ENCODE data around the gene SLC22A5. TPM values are rescaled to one million over a fixed set of nuclear protein-coding genes. Genes with fewer than 3 reads are reported as not detected.

SLC22A5 gene
- polyA plus RNA-seq, 2 of the 4 experiments (the other 2 are of a cell fraction), result 27.4 to 35.3 TPM

DNA sequence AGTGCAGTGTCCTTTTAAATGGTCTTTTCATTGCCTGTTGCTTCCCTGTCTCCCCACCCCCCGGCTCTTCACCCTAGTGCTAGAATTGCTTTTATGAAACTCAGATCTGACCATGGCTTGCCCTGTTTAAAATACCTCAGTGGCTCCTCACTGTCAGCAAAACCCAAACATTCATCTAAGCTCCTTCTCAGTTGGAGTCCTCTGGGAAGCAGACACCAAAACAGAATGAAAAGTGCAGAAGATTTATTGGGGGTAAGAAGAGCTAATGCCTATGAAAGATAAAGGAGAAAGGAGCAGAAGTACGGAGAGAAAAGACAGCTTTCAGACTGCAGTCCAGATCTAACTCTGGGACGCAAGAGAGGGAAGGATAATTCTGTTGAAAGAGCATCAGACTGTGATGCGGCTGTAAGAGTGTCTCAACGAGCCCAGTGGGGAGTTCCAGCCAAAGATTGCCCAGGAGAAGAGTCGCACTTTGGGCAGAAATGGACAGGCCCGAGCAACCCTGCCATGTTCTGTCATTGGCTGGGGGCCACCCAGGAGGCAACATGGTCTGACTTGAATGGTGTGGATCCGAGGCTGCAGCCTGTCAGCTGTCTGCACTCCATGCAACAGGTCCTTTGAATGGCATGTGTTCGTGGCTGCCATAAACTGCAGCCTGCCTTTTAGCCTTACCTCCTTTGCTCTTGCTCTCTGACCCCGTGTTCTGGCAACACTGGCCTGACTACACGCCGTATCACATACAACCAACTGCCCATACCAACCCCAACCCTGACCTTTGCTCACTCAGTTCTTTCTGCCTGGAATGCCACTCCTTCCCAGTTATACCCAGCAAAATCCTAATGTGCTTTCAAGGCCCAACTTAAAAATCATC, 65.1 kb downstream of the SLC22A5 start:
- Histone ChIP-seq H3K4me2 (no peak overlapping the region), H3K9me3 (no peaks in the 10 kb centered on the region), H3K27ac (no peak overlapping the region), H3K4me1 (peaks cover 12% of the 10 kb centered on the region), H3K4me3 (no peak overlapping the region)
- ATAC-seq, result no peak
- DNase-seq (ENCODE audit: low read depth in 1 of 2, low spot score in 1 of 2), result no peak
- WGBS (ENCODE audit: missing lambda C conversion rate), result 73% methylated on average over 12 of the region's 12 CpGs
- TF ChIP-seq CBX2 (IDR thresholded peaks at IDR 0.05; ENCODE audit: borderline replicate concordance, low read depth), result no peak
- TF ChIP-seq HOXB5 (CRISPR knock-in tag; IDR thresholded peaks at IDR 0.05), result no peak
- TF ChIP-seq E2F6 (IDR thresholded peaks at IDR 0.05; ENCODE audit: borderline replicate concordance, low read depth), result no peak
- TF ChIP-seq ZNF302 (CRISPR knock-in tag; IDR thresholded peaks at IDR 0.05), result no peak
- no peak for TF ChIP-seq MYC (IDR thresholded peaks at IDR 0.05; ENCODE audit: borderline replicate concordance, low read length)
- no peak for TF ChIP-seq CHD4 (IDR thresholded peaks at IDR 0.05; ENCODE audit: borderline replicate concordance)
- TF ChIP-seq EHMT2 (IDR thresholded peaks at IDR 0.05; ENCODE audit: low read depth), result no peak
- TF ChIP-seq ZFP36 (IDR thresholded peaks at IDR 0.05; ENCODE audit: borderline replicate concordance, partially characterized antibody), result no peak
- TF ChIP-seq HMGXB4 (CRISPR knock-in tag; IDR thresholded peaks at IDR 0.05; ENCODE audit: borderline replicate concordance), result no peak
- TF ChIP-seq, protein P1, sequence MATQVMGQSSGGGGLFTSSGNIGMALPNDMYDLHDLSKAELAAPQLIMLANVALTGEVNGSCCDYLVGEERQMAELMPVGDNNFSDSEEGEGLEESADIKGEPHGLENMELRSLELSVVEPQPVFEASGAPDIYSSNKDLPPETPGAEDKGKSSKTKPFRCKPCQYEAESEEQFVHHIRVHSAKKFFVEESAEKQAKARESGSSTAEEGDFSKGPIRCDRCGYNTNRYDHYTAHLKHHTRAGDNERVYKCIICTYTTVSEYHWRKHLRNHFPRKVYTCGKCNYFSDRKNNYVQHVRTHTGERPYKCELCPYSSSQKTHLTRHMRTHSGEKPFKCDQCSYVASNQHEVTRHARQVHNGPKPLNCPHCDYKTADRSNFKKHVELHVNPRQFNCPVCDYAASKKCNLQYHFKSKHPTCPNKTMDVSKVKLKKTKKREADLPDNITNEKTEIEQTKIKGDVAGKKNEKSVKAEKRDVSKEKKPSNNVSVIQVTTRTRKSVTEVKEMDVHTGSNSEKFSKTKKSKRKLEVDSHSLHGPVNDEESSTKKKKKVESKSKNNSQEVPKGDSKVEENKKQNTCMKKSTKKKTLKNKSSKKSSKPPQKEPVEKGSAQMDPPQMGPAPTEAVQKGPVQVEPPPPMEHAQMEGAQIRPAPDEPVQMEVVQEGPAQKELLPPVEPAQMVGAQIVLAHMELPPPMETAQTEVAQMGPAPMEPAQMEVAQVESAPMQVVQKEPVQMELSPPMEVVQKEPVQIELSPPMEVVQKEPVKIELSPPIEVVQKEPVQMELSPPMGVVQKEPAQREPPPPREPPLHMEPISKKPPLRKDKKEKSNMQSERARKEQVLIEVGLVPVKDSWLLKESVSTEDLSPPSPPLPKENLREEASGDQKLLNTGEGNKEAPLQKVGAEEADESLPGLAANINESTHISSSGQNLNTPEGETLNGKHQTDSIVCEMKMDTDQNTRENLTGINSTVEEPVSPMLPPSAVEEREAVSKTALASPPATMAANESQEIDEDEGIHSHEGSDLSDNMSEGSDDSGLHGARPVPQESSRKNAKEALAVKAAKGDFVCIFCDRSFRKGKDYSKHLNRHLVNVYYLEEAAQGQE (IDR thresholded peaks at IDR 0.05), result no peak
- TF ChIP-seq PHF8 (IDR thresholded peaks at IDR 0.05; ENCODE audit: borderline replicate concordance, low read depth), result no peak
- TF ChIP-seq MAZ (IDR thresholded peaks at IDR 0.05; ENCODE audit: borderline replicate concordance, low read depth, low read length), result no peak
- TF ChIP-seq USF2 (IDR thresholded peaks at IDR 0.05), result no peak
- no peak for TF ChIP-seq RNF2 (IDR thresholded peaks at IDR 0.05; ENCODE audit: borderline replicate concordance, low read depth)
- FAIRE-seq, result no peak
- CTCF ChIA-PET, result interaction anchor here (0.8 to 2.9 kb wide), 2 partner anchors 10 to 790 kb away, joined by 3 to 11 read pairs; no protein-coding TSS in a partner anchor
- POLR2A ChIA-PET, result no interaction called here

DNA sequence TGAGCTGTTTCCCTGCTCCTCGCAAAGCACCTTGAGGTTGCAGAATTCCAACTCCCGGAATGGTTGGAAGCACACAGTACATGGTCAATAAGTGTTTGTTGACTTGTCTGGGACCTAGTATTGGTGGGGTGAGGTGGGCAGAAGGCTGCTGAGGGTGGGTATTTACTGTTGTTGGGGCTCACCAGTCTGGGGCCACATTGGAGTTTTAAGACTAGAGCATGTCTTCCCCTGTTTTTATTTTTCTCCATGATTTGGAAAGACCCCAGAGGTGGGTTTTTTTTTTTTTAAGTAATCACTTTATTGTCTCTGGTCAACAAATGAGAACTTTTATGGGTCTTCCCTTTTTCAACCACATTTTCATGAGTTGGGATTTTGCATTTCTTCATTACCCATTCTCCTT, 65.9 kb downstream of the SLC22A5 start:
- POLR2A ChIA-PET, result no interaction called here
- no peak for TF ChIP-seq HEYL (CRISPR knock-in tag; IDR thresholded peaks at IDR 0.05)
- TF ChIP-seq JUNB (IDR thresholded peaks at IDR 0.05), result no peak
- no peak for TF ChIP-seq RCOR1 (IDR thresholded peaks at IDR 0.05; ENCODE audit: low read depth, low read length)
- TF ChIP-seq ZSCAN20 (CRISPR knock-in tag; IDR thresholded peaks at IDR 0.05), result no peak
- TF ChIP-seq POLR2A (IDR thresholded peaks at IDR 0.05; ENCODE audit: low read length), result no peak
- no peak for TF ChIP-seq USF2 (IDR thresholded peaks at IDR 0.05)
- TF ChIP-seq CHD4 (IDR thresholded peaks at IDR 0.05; ENCODE audit: borderline replicate concordance), result no peak
- no peak for TF ChIP-seq ZFP36 (IDR thresholded peaks at IDR 0.05; ENCODE audit: borderline replicate concordance, partially characterized antibody)
- no peak for TF ChIP-seq PHF8 (IDR thresholded peaks at IDR 0.05; ENCODE audit: borderline replicate concordance, low read depth)
- TF ChIP-seq NR3C1 (IDR thresholded peaks at IDR 0.05), result no peak
- 93% methylated on average over 2 of the region's 2 CpGs for WGBS (ENCODE audit: missing lambda C conversion rate)

More for the DNA sequence above, 65.9 kb downstream of the SLC22A5 start:
- Histone ChIP-seq H3K27ac (no peak overlapping the region), H3K4me3 (no peak overlapping the region), H3K9me3 (no peaks in the 10 kb centered on the region), H3K4me1 (peaks cover 9% of the 10 kb centered on the region; the same call in 2 of the 3 replicates), H3K4me2 (no peak overlapping the region)
- no peak for FAIRE-seq
- CTCF ChIA-PET, result interaction anchor here (1.1 to 2.9 kb wide), 2 partner anchors 11 to 34 kb away, joined by 3 to 11 read pairs; no protein-coding TSS in a partner anchor
- no peak for DNase-seq (ENCODE audit: low read depth in 1 of 2, low spot score in 1 of 2)
- no peak for ATAC-seq
